OCI-LY1 (cell line): ENCODE results near the gene TRNP1.
A peak's percentile ranks its signal among the peaks of the same experiment; 100 is the strongest.

Experiments used
- H2AFZ ChIP-seq: fragments of 200-600 bp; sonication (generic), shearing (Covaris generic); 2 replicates; pipeline ENCODE4 v1.6.0; 2014; ENCODE audit warnings: antibody characterized with exemption, mild to moderate bottlenecking, low read length
- H3F3A ChIP-seq: fragments of 200-600 bp; sonication (generic), shearing (Covaris generic); 2 replicates; pipeline ENCODE4 v1.6.0; 2014; ENCODE audit warnings: mild to moderate bottlenecking, antibody characterized with exemption, low read length, moderate library complexity; ENCODE audit not compliant: insufficient read depth
- H3K27ac ChIP-seq: fragments of 200-600 bp; sonication (generic); 2 replicates; pipeline ENCODE4 v1.5.1; 2014; ENCODE audit warnings: low read length, mixed run types, mild to moderate bottlenecking, low read depth; ENCODE audit not compliant: poor library complexity, severe bottlenecking
- H3K27me3 ChIP-seq: fragments of 200-600 bp; sonication (generic); 2 replicates; pipeline ENCODE4 v1.6.0; 2014; ENCODE audit warnings: antibody characterized with exemption, mild to moderate bottlenecking, low read length, moderate library complexity; ENCODE audit not compliant: insufficient read depth
- H3K36me3 ChIP-seq: fragments of 200-600 bp; sonication (generic); 2 replicates; pipeline ENCODE4 v1.6.1; 2014; ENCODE audit warnings: mild to moderate bottlenecking, antibody characterized with exemption, low read length, moderate library complexity, mixed read lengths; ENCODE audit not compliant: insufficient read depth
- H3K4me1 ChIP-seq: fragments of 200-600 bp; sonication (generic); 2 replicates; pipeline ENCODE4 v1.5.1; 2014; ENCODE audit warnings: mild to moderate bottlenecking, low read length, moderate library complexity; ENCODE audit not compliant: insufficient read depth, severe bottlenecking
- H3K4me2 ChIP-seq: fragments of 200-600 bp; sonication (generic), shearing (Covaris generic); 2 replicates; pipeline ENCODE4 v1.6.1; 2014; ENCODE audit warnings: low read length
- H3K4me3 ChIP-seq: fragments of 200-600 bp; sonication (generic); 2 replicates; pipeline ENCODE4 v1.5.1; 2014; ENCODE audit warnings: low read length, low read depth, mild to moderate bottlenecking, mixed read lengths; ENCODE audit not compliant: poor library complexity, severe bottlenecking
- H3K79me2 ChIP-seq: fragments of 200-600 bp; shearing (Covaris generic); 2 replicates; pipeline ENCODE4 v1.6.1; 2016; ENCODE audit warnings: mixed run types, low read length, mixed read lengths; ENCODE audit not compliant: insufficient read depth
- H3K9ac ChIP-seq: fragments of 200-600 bp; sonication (generic), shearing (Covaris generic); 2 replicates; pipeline ENCODE4 v1.6.1; 2014; ENCODE audit warnings: mild to moderate bottlenecking, low read length, mixed read lengths
- H3K9me2 ChIP-seq: fragments of 200-600 bp; sonication (generic), shearing (Covaris generic); 2 replicates; pipeline ENCODE4 v1.6.1; 2014; ENCODE audit warnings: low read depth, mild to moderate bottlenecking, low read length, mixed read lengths
- H3K9me3 ChIP-seq: fragments of 200-600 bp; shearing (Covaris generic); 2 replicates; pipeline ENCODE4 v1.6.1; 2014; ENCODE audit warnings: low read length, mixed read lengths
- H4K20me1 ChIP-seq: fragments of 200-600 bp; sonication (generic), shearing (Covaris generic); 2 replicates; pipeline ENCODE4 v1.6.0; 2016; ENCODE audit warnings: mild to moderate bottlenecking, low read length; ENCODE audit not compliant: insufficient read depth
- EZH2 ChIP-seq: fragments of 200-600 bp; sonication (generic), shearing (Covaris generic); IDR thresholded peaks from 2 replicates; pipeline ENCODE4 v1.8.0; 2017; ENCODE audit warnings: borderline replicate concordance, mixed run types, mild to moderate bottlenecking, antibody characterized with exemption, low read length, moderate library complexity, mixed read lengths
- TF ChIP-seq, protein P1 (sequence below): fragments of 200-600 bp; sonication (generic), shearing (Covaris generic); IDR thresholded peaks from 2 replicates; pipeline ENCODE4 v1.5.1; 2017; ENCODE audit warnings: mild to moderate bottlenecking, antibody characterized with exemption, low read length, moderate library complexity, mixed read lengths

TRNP1 gene

GRCh38 chr1:26959270-26959669, 34.2 kb upstream of the TRNP1 start:
- peaks cover 4% of the 10 kb centered on the region; the same call in 1 of the 2 replicates for H3K36me3 ChIP-seq
- peaks cover 8% of the 10 kb centered on the region; the same call in 1 of the 2 replicates for H3K9me3 ChIP-seq
- H3K4me3 ChIP-seq: peak overlapping the region; percentile 84
- no peak overlapping the region for H2AFZ ChIP-seq
- H3K9me2 ChIP-seq: no peaks in the 10 kb centered on the region
- peaks cover 10% of the 10 kb centered on the region; the same call in 1 of the 2 replicates for H3K27me3 ChIP-seq
- H3K27ac ChIP-seq: no peak overlapping the region
- no peaks in the 10 kb centered on the region for H3K79me2 ChIP-seq
- TF ChIP-seq, protein P1, sequence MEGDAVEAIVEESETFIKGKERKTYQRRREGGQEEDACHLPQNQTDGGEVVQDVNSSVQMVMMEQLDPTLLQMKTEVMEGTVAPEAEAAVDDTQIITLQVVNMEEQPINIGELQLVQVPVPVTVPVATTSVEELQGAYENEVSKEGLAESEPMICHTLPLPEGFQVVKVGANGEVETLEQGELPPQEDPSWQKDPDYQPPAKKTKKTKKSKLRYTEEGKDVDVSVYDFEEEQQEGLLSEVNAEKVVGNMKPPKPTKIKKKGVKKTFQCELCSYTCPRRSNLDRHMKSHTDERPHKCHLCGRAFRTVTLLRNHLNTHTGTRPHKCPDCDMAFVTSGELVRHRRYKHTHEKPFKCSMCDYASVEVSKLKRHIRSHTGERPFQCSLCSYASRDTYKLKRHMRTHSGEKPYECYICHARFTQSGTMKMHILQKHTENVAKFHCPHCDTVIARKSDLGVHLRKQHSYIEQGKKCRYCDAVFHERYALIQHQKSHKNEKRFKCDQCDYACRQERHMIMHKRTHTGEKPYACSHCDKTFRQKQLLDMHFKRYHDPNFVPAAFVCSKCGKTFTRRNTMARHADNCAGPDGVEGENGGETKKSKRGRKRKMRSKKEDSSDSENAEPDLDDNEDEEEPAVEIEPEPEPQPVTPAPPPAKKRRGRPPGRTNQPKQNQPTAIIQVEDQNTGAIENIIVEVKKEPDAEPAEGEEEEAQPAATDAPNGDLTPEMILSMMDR: no peak
- TF ChIP-seq EZH2: no peak
- no peaks in the 10 kb centered on the region for H3F3A ChIP-seq
- no peaks in the 10 kb centered on the region for H4K20me1 ChIP-seq
- peaks cover 12% of the 10 kb centered on the region for H3K4me1 ChIP-seq
- H3K4me2 ChIP-seq: peak overlapping the region; percentile 95
- H3K9ac ChIP-seq: peak overlapping the region; percentile 73; the same call in 1 of the 2 replicates

DNA sequence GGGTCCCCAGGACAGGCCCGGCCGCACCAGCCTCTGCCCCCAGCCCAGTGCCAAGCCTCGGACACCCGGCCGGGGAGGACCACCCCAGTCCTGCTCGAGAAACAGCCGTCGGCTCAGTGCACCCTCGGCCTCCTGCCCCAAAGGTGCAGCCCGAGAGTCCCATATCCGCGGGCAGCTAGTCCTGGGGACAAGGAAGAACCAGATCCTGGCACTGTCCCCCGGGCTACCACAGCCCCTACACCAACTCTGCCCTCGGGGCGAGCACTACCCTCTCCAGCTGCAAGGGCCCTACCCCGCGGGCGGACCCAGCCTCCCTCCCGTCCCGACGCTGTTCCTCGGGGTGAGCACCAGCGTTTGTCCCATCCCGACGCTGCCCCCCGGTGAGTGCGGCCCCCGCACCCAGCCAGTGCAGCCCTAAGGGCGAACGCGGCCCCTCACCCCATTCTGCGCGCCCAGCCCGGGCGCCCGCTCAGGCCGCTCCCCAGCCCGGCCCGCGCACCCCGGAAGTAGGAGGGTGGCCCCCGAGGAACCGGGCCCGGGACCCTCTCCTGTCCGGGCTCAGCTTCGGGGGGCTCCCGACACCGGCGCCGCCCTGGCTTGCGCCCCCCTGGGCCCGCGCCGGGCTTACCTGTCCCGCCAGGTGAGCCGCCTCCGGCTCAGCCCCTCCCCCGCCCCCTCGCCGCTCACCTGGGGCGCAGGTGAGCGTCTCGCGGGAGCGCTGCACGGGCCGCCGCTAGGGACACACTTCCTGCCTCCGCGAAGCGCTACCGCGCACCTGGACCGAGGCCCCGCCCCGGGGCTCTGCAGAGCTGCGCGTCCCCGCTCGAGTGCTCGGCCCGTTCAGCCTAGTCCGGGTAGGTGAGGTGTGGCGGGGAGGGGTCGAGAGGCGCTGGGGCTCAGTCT, 33.5 kb upstream of the TRNP1 start, which contains the start of gene KDF1:
TSS of gene KDF1 (minus strand) at position 747 of the 903 bp plus-strand sequence. CDS start 8,088 bp downstream, outside the sequence.
- Histone ChIP-seq H3K9me2 (no peaks in the 10 kb centered on the region), H3K4me3 (peak within 1 kb of the TSS; percentile 84), H4K20me1 (no peaks in the 10 kb centered on the region), H2AFZ (0 out of 2 replicates have a peak within 1 kb of the TSS, but pooled peaks have one; percentile 46), H3K27ac (no peak within 1 kb of the TSS), H3K27me3 (peaks cover 10% of the 10 kb centered on the region; the same call in 1 of the 2 replicates), H3F3A (no peaks in the 10 kb centered on the region), H3K79me2 (no peaks in the 10 kb centered on the region), H3K9ac (peak within 1 kb of the TSS; percentile 73), H3K9me3 (peaks cover 8% of the 10 kb centered on the region; the same call in 1 of the 2 replicates), H3K36me3 (peaks cover 4% of the 10 kb centered on the region; the same call in 1 of the 2 replicates), H3K4me2 (peak within 1 kb of the TSS; percentile 95), H3K4me1 (peaks cover 12% of the 10 kb centered on the region)
- no peak for TF ChIP-seq EZH2
- TF ChIP-seq, protein P1: peak; percentile 30; the same call in 1 of the 2 replicates

DNA sequence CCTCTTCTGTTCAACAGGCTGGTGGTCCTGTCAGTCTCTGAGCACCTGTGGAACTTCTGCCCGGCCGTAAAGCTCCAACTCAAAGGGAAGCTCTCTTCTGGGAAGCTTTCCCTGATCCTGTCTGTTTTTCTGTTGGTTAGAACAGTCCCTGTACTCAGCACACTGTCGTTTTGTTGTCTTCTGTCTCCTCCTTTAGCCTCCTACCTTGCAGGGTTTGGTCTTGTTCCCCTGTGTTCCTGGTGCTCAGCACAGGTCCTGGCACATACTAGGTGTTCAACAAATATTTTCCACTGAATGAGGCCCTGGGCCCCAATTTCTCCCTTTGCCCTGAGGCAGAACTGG, 32.9 kb upstream of the TRNP1 start:
- Histone ChIP-seq H3K4me3 (peak overlapping the region; percentile 84), H3K4me1 (peaks cover 12% of the 10 kb centered on the region), H3K27ac (no peak overlapping the region), H3K9me2 (no peaks in the 10 kb centered on the region), H3K79me2 (no peaks in the 10 kb centered on the region), H3K9me3 (peaks cover 8% of the 10 kb centered on the region; the same call in 1 of the 2 replicates), H3F3A (no peaks in the 10 kb centered on the region), H4K20me1 (no peaks in the 10 kb centered on the region), H3K4me2 (peak overlapping the region; percentile 95), H3K9ac (peak overlapping the region; percentile 20; the same call in 1 of the 2 replicates), H2AFZ (no peak overlapping the region), H3K27me3 (peaks cover 10% of the 10 kb centered on the region; the same call in 1 of the 2 replicates), H3K36me3 (peaks cover 4% of the 10 kb centered on the region; the same call in 1 of the 2 replicates)
- TF ChIP-seq EZH2: no peak
- TF ChIP-seq, protein P1: no peak
